GM23248 (cell line): Measurements from ENCODE around the gene SPATA16. TPM values are rescaled to one million over a fixed set of nuclear protein-coding genes. Genes with fewer than 3 reads are reported as not detected.
"Not testable (repeated sequence)": the region's sequence is repeated elsewhere in the genome, so short reads cannot be mapped to it uniquely, and the experiment has no call there.

ENCODE experiments used
- DNase-seq: peaks from one replicate; pipeline ENCODE4 v3.0.0-alpha.2; 2015
- H2AFZ ChIP-seq: fragments of 200-600 bp; sonication (generic); 2 replicates; pipeline ENCODE4 v1.6.1; 2016; ENCODE audit warnings: antibody characterized with exemption
- H3F3A ChIP-seq: fragments of 200-600 bp; sonication (generic); 2 replicates; pipeline ENCODE4 v1.6.1; 2016; ENCODE audit warnings: mild to moderate bottlenecking, antibody characterized with exemption, mixed run types; ENCODE audit not compliant: insufficient read depth
- H3K27ac ChIP-seq: fragments of 200-600 bp; sonication (generic); 2 replicates; pipeline ENCODE4 v1.5.1; 2016; ENCODE audit warnings: mild to moderate bottlenecking
- H3K27me3 ChIP-seq: fragments of 200-600 bp; sonication (generic); replicated peaks from 2 replicates; pipeline ENCODE4 v1.6.1; 2016; ENCODE audit warnings: mild to moderate bottlenecking; ENCODE audit not compliant: insufficient read depth
- H3K36me3 ChIP-seq: fragments of 200-600 bp; sonication (generic); 2 replicates; pipeline ENCODE4 v1.6.1; 2016; ENCODE audit warnings: low read depth, mild to moderate bottlenecking
- H3K4me1 ChIP-seq: fragments of 200-600 bp; sonication (generic); 2 replicates; pipeline ENCODE4 v1.6.1; 2016; ENCODE audit warnings: mild to moderate bottlenecking; ENCODE audit not compliant: insufficient read depth
- H3K4me2 ChIP-seq: fragments of 200-600 bp; sonication (generic); one replicate; pipeline ENCODE4 v1.6.1; 2016; ENCODE audit warnings: mild to moderate bottlenecking; ENCODE audit not compliant: unreplicated experiment
- H3K4me3 ChIP-seq: fragments of 200-600 bp; sonication (generic); 2 replicates; pipeline ENCODE4 v1.5.1; 2016; ENCODE audit warnings: mild to moderate bottlenecking
- H3K79me2 ChIP-seq: fragments of 200-600 bp; sonication (generic); 2 replicates; pipeline ENCODE4 v1.6.1; 2016; ENCODE audit warnings: mild to moderate bottlenecking; ENCODE audit not compliant: insufficient read depth
- H3K9ac ChIP-seq: fragments of 200-600 bp; sonication (generic); 2 replicates; pipeline ENCODE4 v1.6.1; 2016; ENCODE audit warnings: mild to moderate bottlenecking
- H3K9me2 ChIP-seq: fragments of 200-600 bp; sonication (generic); 2 replicates; pipeline ENCODE4 v1.6.1; 2016; ENCODE audit warnings: mixed run types, mild to moderate bottlenecking, moderate library complexity; ENCODE audit not compliant: insufficient read depth
- H3K9me3 ChIP-seq: fragments of 200-600 bp; sonication (generic); one replicate; pipeline ENCODE4 v1.6.1; 2017; ENCODE audit warnings: low read depth
- H4K20me1 ChIP-seq: fragments of 200-600 bp; sonication (generic); 2 replicates; pipeline ENCODE4 v1.6.0; 2016; ENCODE audit not compliant: insufficient read depth
- EZH2 ChIP-seq: fragments of 200-600 bp; sonication (generic); IDR thresholded peaks from 2 replicates; pipeline ENCODE4 v1.6.1; 2018; ENCODE audit warnings: antibody characterized with exemption, mild to moderate bottlenecking; ENCODE audit not compliant: insufficient read depth, poor library complexity, severe bottlenecking
- EZH2phosphoT487 ChIP-seq: fragments of 200-600 bp; sonication (generic); IDR thresholded peaks from 2 replicates; pipeline ENCODE4 v1.6.1; 2018; ENCODE audit warnings: antibody characterized with exemption, moderate library complexity, mild to moderate bottlenecking, low read depth; ENCODE audit not compliant: insufficient read depth
- WGBS, 2 experiments: methylation state at CpG; one replicate each; pipeline ENCODE4 v1.1.6; 2015 to 2017; ENCODE audit warnings: low lambda C conversion rate in 2 of 2, low coverage in 1 of 2; ENCODE audit errors: missing lambda C conversion rate in 2 of 2; 5-methylcytosine and 5-hydroxymethylcytosine counted together
- in situ Hi-C: fragments of 300-500 bp; cut with MboI; formaldehyde crosslinking; loops from 2 replicates; pipeline ENCODE4 v1.15.0; 2020
- polyA plus RNA-seq: library from polyadenylated mRNA; unstranded; fragments of >200 nt; fragmentation: Nextera tagmentation; extraction: Ambion mirVana; gene quantifications from 2 replicates; pipeline ENCODE4 v1.2.1, GENCODE V29; 2016
- total RNA-seq: library from RNA; depleted of rRNA; stranded (reverse); fragments of >200 nt; shearing (Covaris generic); gene quantifications from 2 replicates; pipeline ENCODE4 v1.2.3, GENCODE V29; 2014

Gene SPATA16
- total and polyA plus RNA-seq, 2 experiments from 2014 or later, result not detected

- Histone ChIP-seq H3K36me3 (no peaks in the 10 kb centered on the region), H3K79me2 (no peaks in the 10 kb centered on the region), H4K20me1 (no peaks in the 10 kb centered on the region), H3K9me2 (no peaks in the 10 kb centered on the region), H3K27me3 (peaks cover 44% of the 10 kb centered on the region), H3K4me3 (no peak overlapping the region), H3K9me3 (no peaks in the 10 kb centered on the region), H2AFZ (no peak overlapping the region), H3F3A (no peaks in the 10 kb centered on the region), H3K9ac (no peak overlapping the region), H3K4me1 (no peaks in the 10 kb centered on the region), H3K4me2 (no peak overlapping the region), H3K27ac (no peak overlapping the region)
- WGBS, 2 experiments, result 45 to 60% methylated on average over 2 of the region's 2 CpGs
- no peak for TF ChIP-seq EZH2phosphoT487
- TF ChIP-seq EZH2, result no peak
- in situ Hi-C loops, result no loop called here
- DNase-seq, result no peak
These were observed 272.3 kb downstream of the SPATA16 start for GRCh38 chr3:172868582-172869200.

- H3K9me3 ChIP-seq, H3K4me3 ChIP-seq, in situ Hi-C loops, H3K4me2 ChIP-seq, H3K4me1 ChIP-seq, H3K36me3 ChIP-seq, H3K79me2 ChIP-seq, H2AFZ ChIP-seq, DNase-seq, H3K27ac ChIP-seq, H3K9me2 ChIP-seq, H3K9ac ChIP-seq, H4K20me1 ChIP-seq, H3F3A ChIP-seq: not testable (repeated sequence)
- H3K27me3 ChIP-seq, result peaks cover 45% of the 10 kb centered on the region
- 84 to 87% methylated on average over 16 to 38 of the region's 38 CpGs for WGBS, 2 experiments
These were observed 274.2 kb downstream of the SPATA16 start for GRCh38 chr3:172866726-172867350.

GRCh38 chr3:172859041-172859440, 282.0 kb downstream of the SPATA16 start:
- no peaks in the 10 kb centered on the region for H3K9me2 ChIP-seq
- H3K27ac ChIP-seq, result no peak overlapping the region
- in situ Hi-C loops, result no loop called here
- H3F3A ChIP-seq, result no peaks in the 10 kb centered on the region
- WGBS, 2 experiments, result 76 to 83% methylated on average over 2 of the region's 2 CpGs
- H3K27me3 ChIP-seq, result peaks cover 62% of the 10 kb centered on the region
- no peaks in the 10 kb centered on the region for H4K20me1 ChIP-seq
- H3K4me3 ChIP-seq, result no peak overlapping the region
- H3K79me2 ChIP-seq, result no peaks in the 10 kb centered on the region
- 0 out of 2 replicates have a peak, but pooled peaks cover 6% of the 10 kb centered on the region for H3K4me1 ChIP-seq
- H2AFZ ChIP-seq, result no peak overlapping the region
- H3K9ac ChIP-seq, result no peak overlapping the region
- H3K36me3 ChIP-seq, result no peaks in the 10 kb centered on the region
- H3K4me2 ChIP-seq, result no peak overlapping the region
- DNase-seq, result no peak
- no peak for TF ChIP-seq EZH2phosphoT487
- TF ChIP-seq EZH2, result no peak
- H3K9me3 ChIP-seq, result no peaks in the 10 kb centered on the region

- H3K4me3 ChIP-seq, result no peak overlapping the region
- H3K9me2 ChIP-seq, result no peaks in the 10 kb centered on the region
- no peak for DNase-seq
- WGBS, 2 experiments, result 45 to 46% methylated on average over 4 of the region's 4 CpGs
- H3K27ac ChIP-seq, result no peak overlapping the region
- H3K4me1 ChIP-seq, result 0 out of 2 replicates have a peak, but pooled peaks cover 6% of the 10 kb centered on the region
- no peaks in the 10 kb centered on the region for H3F3A ChIP-seq
- in situ Hi-C loops, result no loop called here
- H3K27me3 ChIP-seq, result peaks cover 70% of the 10 kb centered on the region
- no peaks in the 10 kb centered on the region for H3K36me3 ChIP-seq
- TF ChIP-seq EZH2phosphoT487 (no peak), EZH2 (no peak)
- no peak overlapping the region for H2AFZ ChIP-seq
- no peaks in the 10 kb centered on the region for H3K9me3 ChIP-seq
- H4K20me1 ChIP-seq, result no peaks in the 10 kb centered on the region
- no peaks in the 10 kb centered on the region for H3K79me2 ChIP-seq
- no peak overlapping the region for H3K4me2 ChIP-seq
- H3K9ac ChIP-seq, result no peak overlapping the region
These were observed 284.0 kb downstream of the SPATA16 start for GRCh38 chr3:172856795-172857742.
